GM12878 (cell line): ENCODE data around the gene ANKRD17. TPM values are rescaled to one million over a fixed set of nuclear protein-coding genes. Genes with fewer than 3 reads are reported as not detected.

ENCODE experiments used
- ATAC-seq: fragments of 200-7000 bp; cut with Tn5 transposase; 3 replicates; pipeline ENCODE4 v1.9.1; 2020; ENCODE audit warnings: mild to moderate bottlenecking, moderate library complexity
- BruUV-seq: library from RNA; stranded (reverse); fragments of 400-500 nt; replicated peaks from 2 replicates; lab custom pipeline; 2021; lab: Mats Ljungman, UMichigan
- CTCF ChIA-PET: fragments of 300-600 bp; sonication (Branson Sonifier 250); formaldehyde crosslinking; extraction: SDS; loops from one replicate; lab custom pipeline; 2021; ENCODE audit warnings: inconsistent platforms; lab: Yijun Ruan, JAX
- POLR2A ChIA-PET: fragments of 350-600 bp; formaldehyde crosslinking; extraction: SDS; loops from one replicate; lab custom pipeline; 2021; ENCODE audit warnings: inconsistent platforms; lab: Charles Lee
- RAD21 ChIA-PET: fragments of 300-600 bp; sonication (Branson Sonifier 250); formaldehyde crosslinking; loops from one replicate; lab custom pipeline; 2023; ENCODE audit warnings: antibody characterized with exemption; ENCODE audit not compliant: unreplicated experiment; lab: Charles Lee
- SMC1A ChIA-PET: fragments of 300-600 bp; sonication (Branson Sonifier 250); formaldehyde crosslinking; loops from one replicate; lab custom pipeline; 2023; ENCODE audit not compliant: unreplicated experiment, uncharacterized antibody; lab: Charles Lee
- DNase-seq: peaks from one replicate; pipeline ENCODE4 v3.0.0-alpha.2; 2011; ENCODE audit warnings: low read depth, low spot score
- FAIRE-seq: peaks from 3 replicates; lab custom pipeline; 2011; peaks lifted over from hg19 to GRCh38; lab: Jason Lieb, UNC
- H2AFZ ChIP-seq: 2 replicates; pipeline ENCODE4 v1.6.0; 2011; ENCODE audit warnings: low read depth, low read length, control low read depth; ENCODE audit not compliant: control insufficient read depth
- H3K27ac ChIP-seq: 2 replicates; pipeline ENCODE4 v1.5.1; 2011; ENCODE audit warnings: control low read depth; ENCODE audit not compliant: control insufficient read depth, insufficient read depth
- H3K27me3 ChIP-seq, 2 experiments: replicated peaks in 1 of 2; 2 replicates each; pipeline versions ENCODE4 v1.6.0 to v1.6.1; 2011; ENCODE audit warnings: low read length in 1 of 2; ENCODE audit not compliant: control insufficient read depth in 2 of 2, insufficient read depth in 2 of 2
- H3K36me3 ChIP-seq, 2 experiments: 2 replicates each; pipeline ENCODE4 v1.5.1; 2011; ENCODE audit warnings: low read length in 1 of 2; ENCODE audit not compliant: control insufficient read depth in 2 of 2, insufficient read depth in 2 of 2
- H3K4me1 ChIP-seq: 2 replicates; pipeline ENCODE4 v1.6.1; 2011; ENCODE audit warnings: mild to moderate bottlenecking, low read length, moderate library complexity, mixed read lengths; ENCODE audit not compliant: control insufficient read depth, insufficient read depth
- H3K4me2 ChIP-seq: 2 replicates; pipeline ENCODE4 v1.6.0; 2011; ENCODE audit warnings: control low read depth; ENCODE audit not compliant: control insufficient read depth, insufficient read depth
- H3K4me3 ChIP-seq: fragments of 200-600 bp; sonication (generic); 2 replicates; pipeline ENCODE4 v1.5.1; 2016
- H3K79me2 ChIP-seq: 2 replicates; pipeline ENCODE4 v1.6.0; 2011; ENCODE audit warnings: low read length; ENCODE audit not compliant: control insufficient read depth, insufficient read depth
- H3K9ac ChIP-seq: 2 replicates; pipeline ENCODE4 v1.8.0; 2011; ENCODE audit warnings: low read length, control low read depth, mixed read lengths; ENCODE audit not compliant: control insufficient read depth, insufficient read depth
- H3K9me3 ChIP-seq: replicated peaks from 3 replicates; pipeline ENCODE4 v1.5.1; 2011; ENCODE audit warnings: mild to moderate bottlenecking, low read length; ENCODE audit not compliant: control insufficient read depth, insufficient read depth
- H4K20me1 ChIP-seq: 2 replicates; pipeline ENCODE4 v1.6.0; 2011; ENCODE audit not compliant: control insufficient read depth, insufficient read depth
- FOXM1 ChIP-seq: IDR thresholded peaks from 2 replicates; pipeline ENCODE4 v1.6.1; 2012; ENCODE audit warnings: low read depth, mild to moderate bottlenecking, inconsistent platforms, low read length, moderate library complexity
- IKZF2 ChIP-seq, 2 experiments: fragments of 450-650 bp; IDR thresholded peaks; 2 replicates each; pipeline ENCODE4 v1.6.1; 2017; ENCODE audit warnings: mild to moderate bottlenecking in 2 of 2, moderate library complexity in 2 of 2
- JUNB ChIP-seq: IDR thresholded peaks from 2 replicates; pipeline ENCODE4 v1.6.1; 2016; ENCODE audit warnings: antibody characterized with exemption, mild to moderate bottlenecking
- MEF2A ChIP-seq: IDR thresholded peaks from 2 replicates; pipeline ENCODE4 v1.6.1; 2011; ENCODE audit warnings: low read depth, mild to moderate bottlenecking, low read length, moderate library complexity; ENCODE audit not compliant: insufficient read depth
- MEF2B ChIP-seq: fragments of 450-650 bp; IDR thresholded peaks from 2 replicates; pipeline ENCODE4 v1.6.1; 2018; ENCODE audit warnings: mild to moderate bottlenecking, moderate library complexity; ENCODE audit not compliant: partially characterized antibody, poor library complexity, severe bottlenecking
- NFIC ChIP-seq: IDR thresholded peaks from 2 replicates; pipeline ENCODE4 v1.6.1; 2012; ENCODE audit warnings: low read depth, mild to moderate bottlenecking, inconsistent platforms, low read length, moderate library complexity
- NR2C1 ChIP-seq: fragments of 450-650 bp; IDR thresholded peaks from 2 replicates; pipeline ENCODE4 v1.6.1; 2017; ENCODE audit warnings: antibody characterized with exemption, mild to moderate bottlenecking, moderate library complexity
- RUNX3 ChIP-seq: IDR thresholded peaks from 2 replicates; pipeline ENCODE4 v1.6.1; 2012; ENCODE audit warnings: low read length, inconsistent platforms
- SUPT20H ChIP-seq: IDR thresholded peaks from 2 replicates; pipeline ENCODE4 v1.6.1; 2011; ENCODE audit warnings: low read depth, mild to moderate bottlenecking, low read length, moderate library complexity, borderline replicate concordance; ENCODE audit not compliant: control insufficient read depth
- YY1 ChIP-seq: IDR thresholded peaks from 2 replicates; pipeline ENCODE4 v1.6.1; 2011; ENCODE audit warnings: low read depth, mild to moderate bottlenecking, low read length
- ZBED1 ChIP-seq: IDR thresholded peaks from 2 replicates; pipeline ENCODE4 v1.6.1; 2016; ENCODE audit warnings: borderline replicate concordance
- WGBS: methylation state at CpG from one replicate; pipeline ENCODE4 v1.1.6; 2016; ENCODE audit warnings: low lambda C conversion rate; ENCODE audit not compliant: insufficient replicate concordance, insufficient coverage; ENCODE audit errors: missing lambda C conversion rate; 5-methylcytosine and 5-hydroxymethylcytosine counted together
- in situ Hi-C: fragments of 300-500 bp; cut with MboI; formaldehyde crosslinking; loops from 9 replicates; pipeline ENCODE4 v1.14.3; 2018; ENCODE audit warnings: mixed read lengths
- intact Hi-C: fragments of 100-400 bp; cut with micrococcal nuclease; formaldehyde crosslinking; loops from one replicate; pipeline ENCODE4 v1.14.2; 2022; ENCODE audit not compliant: unreplicated experiment
- polyA plus RNA-seq, 11 experiments: library from polyadenylated mRNA; depleted of rRNA in 4 of 11; unstranded in 6 of 11; stranded (reverse) in 5 of 11; fragments of >200 nt; fragmentation: Nextera tagmentation in 4 of 11; fragmentation: Illumina TruSeq in 1 of 11; extraction: Ambion mirVana in 4 of 11; extraction: Trizol in 1 of 11; gene quantifications; 1 replicate in 1 of 11; 2 replicates in 10 of 11; pipeline versions ENCODE4 v1.2.1 to v1.2.3, GENCODE V29; 2011 to 2016; ENCODE audit warnings: inconsistent platforms in 2 of 11, missing spikeins in 2 of 11, low read depth in 1 of 11
- total RNA-seq, 4 experiments: library from RNA; depleted of rRNA in 3 of 4; stranded (reverse); fragments of >200 nt in 3 of 4; fragmentation: Illumina TruSeq in 1 of 4; extraction: Trizol in 1 of 4; gene quantifications; 2 replicates each; pipeline versions ENCODE4 v1.2.1 to v1.2.3, GENCODE V29; 2013 to 2021
- TF ChIP-seq, protein P1 (sequence below): fragments of 450-650 bp; IDR thresholded peaks from 2 replicates; pipeline ENCODE4 v1.6.1; 2016; ENCODE audit warnings: mild to moderate bottlenecking
- TF ChIP-seq, protein P2 (sequence below), 3 experiments: IDR thresholded peaks in 2 of 3; conservative IDR thresholded peaks in 1 of 3; 2 replicates each; pipeline ENCODE4 v1.5.1; 2011; ENCODE audit warnings: low read depth in 3 of 3, low read length in 3 of 3, mild to moderate bottlenecking in 3 of 3, control low read depth in 2 of 3, moderate library complexity in 2 of 3, inconsistent platforms in 1 of 3, mixed read lengths in 1 of 3; ENCODE audit not compliant: control insufficient read depth in 2 of 3, insufficient read depth in 1 of 3; ENCODE audit errors: extremely low read depth in 1 of 3

The ANKRD17 gene
- total and polyA plus RNA-seq, 10 of the 15 experiments (the other 5 are each of a cell fraction or from before 2014, with no cell fraction given): 11.7 to 46.5 (median 32.6) TPM

- peak overlapping the region; percentile 75 for H3K4me3 ChIP-seq
- ChIA-PET RAD21 (interaction anchor here (0.9 to 3.4 kb wide), 3 partner anchors 12 to 188 kb away, joined by 4 to 15 read pairs (median 4); no protein-coding TSS in a partner anchor), SMC1A (interaction anchor here (1.1 to 2.4 kb wide), 5 partner anchors 12 to 192 kb away, joined by 3 to 16 read pairs (median 5); no protein-coding TSS in a partner anchor), CTCF (interaction anchor here (0.6 to 1.1 kb wide), 2 partner anchors 11 to 32 kb away, joined by 3 read pairs; no protein-coding TSS in a partner anchor), POLR2A (interaction anchor here (0.6 to 5.2 kb wide), 3 partner anchors 173 to 503 kb away, joined by 3 to 27 read pairs (median 4); partner anchors contain the start of gene ANKRD17)
- peaks cover 4% of the 10 kb centered on the region; the same call in 1 of the 2 replicates for H3K4me1 ChIP-seq
- H3K4me2 ChIP-seq: peak overlapping the region; percentile 78
- H4K20me1 ChIP-seq: no peaks in the 10 kb centered on the region
- H2AFZ ChIP-seq: peak overlapping the region; percentile 84
- in situ Hi-C loops: loop anchor here (25.0 kb wide), 1 partner anchor 1094 kb away; the partner anchor contains the start of gene MTHFD2L
- TF ChIP-seq NFIC (peak; percentile 61; the same call in 1 of the 2 replicates), IKZF2 (IDR thresholded peaks at IDR 0.05) (no peak), ZBED1 (no peak), MEF2A (peak; percentile 71; the same call in 1 of the 2 replicates), YY1 (no peak), MEF2B (peak; percentile 25), RUNX3 (peak; percentile 2; the same call in 1 of the 2 replicates), NR2C1 (no peak), FOXM1 (peak; percentile 25; the same call in 1 of the 2 replicates), JUNB (peak; percentile 72), SUPT20H (no peak)
- TF ChIP-seq, protein P1, sequence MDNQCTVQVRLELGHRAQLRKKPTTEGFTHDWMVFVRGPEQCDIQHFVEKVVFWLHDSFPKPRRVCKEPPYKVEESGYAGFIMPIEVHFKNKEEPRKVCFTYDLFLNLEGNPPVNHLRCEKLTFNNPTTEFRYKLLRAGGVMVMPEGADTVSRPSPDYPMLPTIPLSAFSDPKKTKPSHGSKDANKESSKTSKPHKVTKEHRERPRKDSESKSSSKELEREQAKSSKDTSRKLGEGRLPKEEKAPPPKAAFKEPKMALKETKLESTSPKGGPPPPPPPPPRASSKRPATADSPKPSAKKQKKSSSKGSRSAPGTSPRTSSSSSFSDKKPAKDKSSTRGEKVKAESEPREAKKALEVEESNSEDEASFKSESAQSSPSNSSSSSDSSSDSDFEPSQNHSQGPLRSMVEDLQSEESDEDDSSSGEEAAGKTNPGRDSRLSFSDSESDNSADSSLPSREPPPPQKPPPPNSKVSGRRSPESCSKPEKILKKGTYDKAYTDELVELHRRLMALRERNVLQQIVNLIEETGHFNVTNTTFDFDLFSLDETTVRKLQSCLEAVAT: no peak
- TF ChIP-seq, protein P2, sequence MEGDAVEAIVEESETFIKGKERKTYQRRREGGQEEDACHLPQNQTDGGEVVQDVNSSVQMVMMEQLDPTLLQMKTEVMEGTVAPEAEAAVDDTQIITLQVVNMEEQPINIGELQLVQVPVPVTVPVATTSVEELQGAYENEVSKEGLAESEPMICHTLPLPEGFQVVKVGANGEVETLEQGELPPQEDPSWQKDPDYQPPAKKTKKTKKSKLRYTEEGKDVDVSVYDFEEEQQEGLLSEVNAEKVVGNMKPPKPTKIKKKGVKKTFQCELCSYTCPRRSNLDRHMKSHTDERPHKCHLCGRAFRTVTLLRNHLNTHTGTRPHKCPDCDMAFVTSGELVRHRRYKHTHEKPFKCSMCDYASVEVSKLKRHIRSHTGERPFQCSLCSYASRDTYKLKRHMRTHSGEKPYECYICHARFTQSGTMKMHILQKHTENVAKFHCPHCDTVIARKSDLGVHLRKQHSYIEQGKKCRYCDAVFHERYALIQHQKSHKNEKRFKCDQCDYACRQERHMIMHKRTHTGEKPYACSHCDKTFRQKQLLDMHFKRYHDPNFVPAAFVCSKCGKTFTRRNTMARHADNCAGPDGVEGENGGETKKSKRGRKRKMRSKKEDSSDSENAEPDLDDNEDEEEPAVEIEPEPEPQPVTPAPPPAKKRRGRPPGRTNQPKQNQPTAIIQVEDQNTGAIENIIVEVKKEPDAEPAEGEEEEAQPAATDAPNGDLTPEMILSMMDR (IDR thresholded peaks at IDR 0.05 in 2 of 3, conservative IDR thresholded peaks at IDR 0.05 in 1 of 3; ENCODE audit: control insufficient read depth in 2 of 3, extremely low read depth in 1 of 3, insufficient read depth in 1 of 3, low read depth in 3 of 3, low read length in 3 of 3): no peak
- H3K36me3 ChIP-seq: peaks cover 0 to 13% of the 10 kb centered on the region in 2 experiments; a peak in 3 of 4 replicates
- DNase-seq: no peak
- peaks cover 29% of the 10 kb centered on the region for H3K79me2 ChIP-seq
- BruUV-seq: no TSS peak
- no peak for FAIRE-seq
- no peaks in the 10 kb centered on the region for H3K9me3 ChIP-seq
- peak overlapping the region; percentile 85 for H3K9ac ChIP-seq
- H3K27ac ChIP-seq: peak overlapping the region; percentile 97
- WGBS: 19% methylated on average over 4 of the region's 4 CpGs
- no peaks in the 10 kb centered on the region for H3K27me3 ChIP-seq
- no peak for ATAC-seq
- intact Hi-C loops: loop anchor here (2.0 kb wide), 1 partner anchor 61 kb away; no protein-coding TSS in a partner anchor
Observed at GRCh38 chr4:73067971-73068394, 190.6 kb downstream of the ANKRD17 start.
